CD4-positive, alpha-beta T cell treated with Interleukin-15 for 4 hours (primary cell): ENCODE measurements around the gene PROX1.

Experiments
- DNase-seq: peaks from one replicate; pipeline ENCODE4 v3.0.0-alpha.2; 2020; ENCODE audit warnings: low spot score

Gene PROX1

DNA sequence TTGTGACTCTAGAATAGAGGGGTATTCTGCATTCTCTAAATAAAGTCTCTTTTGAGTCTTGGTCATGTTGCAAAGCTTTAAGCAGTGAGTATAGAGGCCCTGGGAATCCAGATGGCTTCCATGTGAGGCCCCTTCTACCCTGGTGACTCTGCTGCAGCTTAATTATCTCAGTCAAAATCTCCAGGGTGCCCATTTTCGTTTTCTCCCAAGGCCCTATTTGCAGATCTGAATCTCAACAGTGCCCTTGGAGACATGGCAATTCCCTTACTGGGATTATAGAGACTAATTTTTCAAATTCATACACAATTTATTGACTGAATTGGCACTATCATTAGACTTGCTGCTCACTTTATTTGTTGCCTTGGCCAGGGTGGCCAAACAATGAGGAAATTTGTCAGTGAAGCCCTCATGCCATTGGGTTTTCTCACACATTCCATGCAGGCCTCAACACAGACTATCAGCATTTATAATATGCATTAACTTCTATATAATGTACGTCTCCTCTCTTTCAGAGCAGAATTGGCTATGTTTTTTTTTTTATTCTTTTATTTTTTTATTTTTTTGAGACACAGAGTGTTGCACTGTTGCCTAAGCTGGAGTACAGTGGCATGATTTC, 35.1 kb downstream of the PROX1 start:
- no peak for DNase-seq

DNA sequence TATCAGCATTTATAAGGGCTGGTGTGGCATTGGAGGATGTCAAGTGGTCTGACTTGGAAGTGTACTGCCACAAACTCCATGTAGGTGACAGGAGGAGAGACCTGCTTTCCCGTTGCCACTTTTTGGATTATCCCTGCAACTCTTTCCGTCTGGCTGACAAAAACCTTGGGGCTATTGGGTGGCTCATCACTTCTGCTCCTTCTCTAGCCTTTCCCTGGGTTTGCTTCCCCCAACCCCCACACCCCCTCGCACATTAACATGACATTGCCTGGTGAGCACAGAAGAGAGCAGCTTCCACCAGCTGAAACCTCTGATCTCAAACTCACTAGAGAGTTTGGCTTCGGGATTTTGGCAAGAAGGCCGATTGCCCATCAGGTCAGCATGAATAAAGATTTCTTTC, 39.2 kb downstream of the PROX1 start:
- no peak for DNase-seq

DNA sequence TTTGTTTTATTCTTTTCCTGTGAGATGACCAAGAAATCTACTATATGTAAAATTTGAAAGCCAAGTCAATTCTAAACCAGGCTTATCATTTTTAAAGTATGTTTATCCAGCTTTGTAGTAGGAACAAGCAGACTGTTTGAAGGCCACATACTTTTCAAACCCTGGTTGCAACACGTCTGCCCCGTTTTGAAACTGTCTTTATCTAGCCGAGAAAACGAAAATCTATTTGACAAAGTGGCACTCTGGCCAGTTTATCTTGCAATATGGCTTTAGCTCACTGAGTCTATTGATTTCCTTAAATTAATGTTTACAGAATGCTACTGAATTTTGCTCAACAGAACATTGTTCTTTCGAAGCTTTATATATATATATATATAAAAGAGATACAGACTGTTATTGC, 39.7 kb downstream of the PROX1 start:
- no peak for DNase-seq

DNA sequence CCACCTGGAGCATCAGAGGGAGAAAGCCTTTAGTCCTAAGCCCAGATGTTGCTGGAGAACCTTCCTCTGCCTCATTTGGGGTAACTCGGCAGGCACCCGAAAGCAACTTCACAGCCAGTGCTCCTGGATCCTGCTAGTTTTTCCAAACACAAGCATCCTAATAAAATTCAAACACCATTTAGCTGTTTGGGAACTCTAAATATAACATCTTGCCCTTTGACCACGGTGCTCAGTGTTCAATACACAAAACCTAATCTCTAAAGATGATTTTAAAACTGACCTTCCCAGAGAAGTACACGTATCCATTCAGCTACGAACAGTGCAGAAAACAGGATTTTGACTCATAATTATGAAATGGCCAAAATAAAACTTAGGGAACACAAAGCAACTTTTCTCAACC, 40.3 kb downstream of the PROX1 start:
- DNase-seq, result no peak

- DNase-seq, result no peak
Measured at GRCh38 chr1:214028649-214029406, 41.1 kb downstream of the PROX1 start.

- no peak for DNase-seq
Measured at GRCh38 chr1:214029796-214030195, 42.0 kb downstream of the PROX1 start.

DNA sequence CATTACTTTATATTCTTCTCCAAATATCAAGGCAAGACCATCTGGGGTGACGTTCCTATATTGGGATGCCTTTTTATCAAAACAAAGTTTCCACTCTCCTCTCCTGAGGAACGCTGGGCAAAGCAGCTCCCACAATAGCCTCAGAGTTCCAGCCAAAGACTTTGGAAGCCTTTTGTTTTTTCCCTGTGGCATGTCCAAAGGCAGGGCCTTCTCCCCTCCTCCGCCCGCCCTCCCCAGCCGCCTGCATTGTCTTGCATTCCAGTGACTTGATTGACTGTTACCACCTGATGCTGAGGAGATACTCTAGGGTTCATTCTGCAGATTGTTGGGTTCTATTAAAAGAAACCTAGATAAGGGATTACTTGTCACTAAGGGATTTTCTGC, 43.5 kb downstream of the PROX1 start:
- no peak for DNase-seq

DNA sequence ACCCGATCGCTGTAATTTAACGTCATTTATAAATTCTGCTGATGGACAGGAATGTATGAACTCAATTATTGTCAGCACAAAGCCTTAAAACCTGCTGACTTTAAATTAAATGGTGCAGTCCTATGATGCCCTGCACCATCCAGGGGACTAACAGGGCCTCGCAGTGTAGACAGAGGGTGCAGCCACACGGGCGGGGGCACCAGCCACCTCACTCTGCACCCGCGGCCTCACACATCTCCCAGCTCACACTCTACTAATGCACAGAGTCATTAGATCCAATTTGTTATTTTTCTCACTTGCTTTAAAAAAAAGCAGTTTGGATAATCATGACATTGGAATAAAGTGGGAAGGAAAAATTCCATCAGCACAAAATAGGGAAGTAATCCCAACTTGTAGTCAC, 49.7 kb downstream of the PROX1 start:
- no peak for DNase-seq

GRCh38 chr1:214039394-214040018, 51.7 kb downstream of the PROX1 start:
- DNase-seq, result no peak

GRCh38 chr1:214043167-214043566, 55.4 kb downstream of the PROX1 start:
- DNase-seq, result no peak

- no peak for DNase-seq
Measured at GRCh38 chr1:214044438-214045214, 56.9 kb downstream of the PROX1 start.

GRCh38 chr1:214050513-214051401, 63.0 kb downstream of the PROX1 start:
- DNase-seq, result no peak

DNA sequence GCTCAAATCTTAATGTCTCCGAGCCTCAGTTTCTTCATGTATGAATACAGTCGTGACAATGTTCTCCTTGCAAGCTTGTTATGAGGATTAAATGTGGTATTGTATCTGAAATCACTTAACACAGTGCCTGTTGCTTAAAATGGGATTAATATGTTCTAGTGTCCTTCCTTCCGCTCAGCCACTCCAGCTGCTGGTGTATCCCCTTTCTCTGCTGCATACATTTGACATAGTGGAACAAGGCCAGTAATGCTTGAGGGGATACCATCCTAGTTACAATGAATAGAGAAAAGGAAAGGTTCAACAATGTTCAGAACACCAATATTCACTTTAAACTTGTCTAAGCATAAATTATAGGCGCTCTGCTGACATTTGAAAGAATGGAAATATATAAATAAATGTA, 64.0 kb downstream of the PROX1 start:
- no peak for DNase-seq

DNA sequence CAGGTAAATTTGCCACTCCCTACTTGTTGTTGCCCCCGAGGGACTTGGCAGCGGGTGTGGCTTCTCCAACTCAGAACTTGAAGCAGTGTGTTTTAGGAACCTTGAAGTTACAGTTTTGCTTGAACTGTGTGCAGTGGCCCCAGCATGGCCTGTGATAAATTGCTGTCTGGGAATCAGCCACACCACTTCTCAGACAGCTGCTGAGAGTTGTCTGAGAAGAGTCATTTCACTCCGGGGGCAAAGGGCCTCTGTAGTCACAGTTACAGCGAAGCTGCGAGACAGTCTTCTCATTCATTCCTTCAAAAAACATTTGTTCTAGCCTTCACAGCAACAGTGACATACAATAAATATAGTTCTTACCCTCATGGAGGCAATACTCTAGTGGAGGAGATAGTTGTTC, 70.3 kb downstream of the PROX1 start:
- DNase-seq, result no peak

GRCh38 chr1:214066190-214066589, 78.4 kb downstream of the PROX1 start:
- DNase-seq, result no peak

DNA sequence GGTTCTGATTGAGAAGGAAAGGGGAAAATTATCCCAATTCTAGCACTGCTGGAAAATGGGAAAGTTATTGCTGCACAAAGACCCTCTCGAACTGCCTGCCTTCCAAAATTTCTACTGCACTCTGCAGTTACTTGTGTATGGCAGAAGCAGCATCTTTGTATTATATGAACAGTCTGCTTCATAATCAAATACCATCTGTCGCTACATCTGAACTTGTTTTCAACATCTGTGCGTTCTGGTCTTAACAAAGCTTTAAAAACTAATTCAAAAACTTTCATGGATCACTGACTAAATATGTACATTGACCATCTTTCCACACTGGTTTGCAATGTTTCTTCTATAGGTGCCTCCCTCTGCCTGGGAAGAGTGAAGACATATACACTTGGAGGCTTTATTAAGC, 79.2 kb downstream of the PROX1 start:
- DNase-seq, result no peak

GRCh38 chr1:214067397-214067796, 79.6 kb downstream of the PROX1 start:
- no peak for DNase-seq

- no peak for DNase-seq
Measured at GRCh38 chr1:214067853-214068703, 80.3 kb downstream of the PROX1 start.

DNA sequence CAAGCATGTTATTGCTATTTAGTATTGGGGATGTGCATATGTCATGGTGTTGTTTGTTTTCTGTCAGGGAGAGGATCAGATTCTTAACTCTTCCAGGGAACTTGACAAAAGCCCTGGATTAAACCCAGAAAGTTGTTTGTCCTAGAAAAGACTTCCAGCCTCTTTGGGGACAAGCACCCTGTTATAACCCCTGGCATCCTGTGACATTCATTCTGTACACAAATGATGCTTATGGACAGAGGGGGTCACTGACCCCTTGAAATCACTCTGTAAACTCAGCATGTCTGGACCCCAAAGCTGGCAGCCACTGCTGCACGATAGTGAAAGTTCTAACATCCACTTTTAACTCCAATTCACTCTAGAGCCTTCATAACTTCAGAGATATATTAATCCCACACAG, 81.2 kb downstream of the PROX1 start:
- DNase-seq, result no peak

- no peak for DNase-seq
Measured at GRCh38 chr1:214071469-214071868, 83.7 kb downstream of the PROX1 start.
